NB4 (cell line): ENCODE measurements around the gene INPP5A.

Experiments used
- DNase-seq: peaks from one replicate; pipeline ENCODE4 v3.0.0; 2010; ENCODE audit warnings: low read depth
- H3K4me3 ChIP-seq: one replicate; pipeline ENCODE4 v1.5.1; 2011; ENCODE audit warnings: mild to moderate bottlenecking, low read depth, low read length, moderate library complexity
- MYC ChIP-seq: IDR thresholded peaks from 2 replicates; pipeline ENCODE4 v1.6.1; 2011; ENCODE audit warnings: low read depth, low read length
- POLR2A ChIP-seq: IDR thresholded peaks from 2 replicates; pipeline ENCODE4 v1.6.1; 2011; ENCODE audit warnings: mild to moderate bottlenecking; ENCODE audit not compliant: insufficient read length; ENCODE audit errors: extremely low read depth
- TF ChIP-seq, protein P1 (sequence below): IDR thresholded peaks from one replicate; pipeline ENCODE4 v1.5.1; 2012; ENCODE audit warnings: low read depth, low read length
- TF ChIP-seq, protein P2 (sequence below): IDR thresholded peaks from 2 replicates; pipeline ENCODE4 v1.6.1; 2011; ENCODE audit warnings: low read depth, low read length

Gene INPP5A

DNA sequence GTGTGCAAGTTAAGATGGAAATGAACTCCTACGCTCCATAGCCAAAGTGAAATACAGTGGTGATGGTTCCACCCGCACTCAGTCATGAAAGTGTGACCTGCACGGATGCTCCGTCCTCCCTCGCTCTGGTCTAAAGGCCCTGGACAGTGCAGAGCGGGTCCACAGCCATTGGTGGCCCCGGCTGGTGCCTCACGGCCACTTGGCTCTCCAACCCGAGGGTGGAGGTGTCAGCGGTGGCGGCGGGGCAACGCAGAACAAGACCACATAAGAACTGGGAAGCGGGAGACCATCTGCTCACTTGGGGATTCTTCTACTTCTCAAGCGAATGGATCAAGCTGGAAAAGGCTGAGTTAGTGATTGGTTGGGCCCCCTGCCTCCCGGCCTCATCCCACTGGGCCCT is 187.6 kb downstream of the INPP5A start:
- no peak overlapping the region for H3K4me3 ChIP-seq
- TF ChIP-seq POLR2A (no peak), MYC (no peak)
- TF ChIP-seq, protein P1, sequence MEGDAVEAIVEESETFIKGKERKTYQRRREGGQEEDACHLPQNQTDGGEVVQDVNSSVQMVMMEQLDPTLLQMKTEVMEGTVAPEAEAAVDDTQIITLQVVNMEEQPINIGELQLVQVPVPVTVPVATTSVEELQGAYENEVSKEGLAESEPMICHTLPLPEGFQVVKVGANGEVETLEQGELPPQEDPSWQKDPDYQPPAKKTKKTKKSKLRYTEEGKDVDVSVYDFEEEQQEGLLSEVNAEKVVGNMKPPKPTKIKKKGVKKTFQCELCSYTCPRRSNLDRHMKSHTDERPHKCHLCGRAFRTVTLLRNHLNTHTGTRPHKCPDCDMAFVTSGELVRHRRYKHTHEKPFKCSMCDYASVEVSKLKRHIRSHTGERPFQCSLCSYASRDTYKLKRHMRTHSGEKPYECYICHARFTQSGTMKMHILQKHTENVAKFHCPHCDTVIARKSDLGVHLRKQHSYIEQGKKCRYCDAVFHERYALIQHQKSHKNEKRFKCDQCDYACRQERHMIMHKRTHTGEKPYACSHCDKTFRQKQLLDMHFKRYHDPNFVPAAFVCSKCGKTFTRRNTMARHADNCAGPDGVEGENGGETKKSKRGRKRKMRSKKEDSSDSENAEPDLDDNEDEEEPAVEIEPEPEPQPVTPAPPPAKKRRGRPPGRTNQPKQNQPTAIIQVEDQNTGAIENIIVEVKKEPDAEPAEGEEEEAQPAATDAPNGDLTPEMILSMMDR: no peak
- TF ChIP-seq, protein P2, sequence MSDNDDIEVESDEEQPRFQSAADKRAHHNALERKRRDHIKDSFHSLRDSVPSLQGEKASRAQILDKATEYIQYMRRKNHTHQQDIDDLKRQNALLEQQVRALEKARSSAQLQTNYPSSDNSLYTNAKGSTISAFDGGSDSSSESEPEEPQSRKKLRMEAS: no peak
- DNase-seq: no peak

DNA sequence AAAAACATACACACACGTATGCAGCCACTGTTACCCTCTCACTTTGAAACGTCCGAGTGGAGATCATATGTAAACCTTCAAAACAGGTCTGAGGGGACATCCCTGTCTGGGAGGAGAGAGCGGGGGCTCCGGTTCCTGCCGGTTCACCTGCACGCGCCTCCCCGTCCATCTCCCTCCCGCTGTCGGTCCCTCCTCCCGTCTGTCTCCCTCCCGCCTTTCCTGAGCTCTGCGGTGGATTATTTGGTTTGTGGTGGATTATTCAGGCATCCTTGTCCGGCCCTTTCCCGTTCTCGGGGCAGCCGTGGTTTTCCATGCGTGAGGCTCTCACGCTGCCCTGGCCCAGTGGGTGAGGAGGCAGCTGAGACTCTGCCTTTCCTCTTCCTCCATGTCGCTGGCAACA is 188.6 kb downstream of the INPP5A start:
- no peak overlapping the region for H3K4me3 ChIP-seq
- no peak for DNase-seq
- TF ChIP-seq POLR2A (no peak), MYC (no peak)
- TF ChIP-seq, protein P1: no peak
- TF ChIP-seq, protein P2: no peak

DNA sequence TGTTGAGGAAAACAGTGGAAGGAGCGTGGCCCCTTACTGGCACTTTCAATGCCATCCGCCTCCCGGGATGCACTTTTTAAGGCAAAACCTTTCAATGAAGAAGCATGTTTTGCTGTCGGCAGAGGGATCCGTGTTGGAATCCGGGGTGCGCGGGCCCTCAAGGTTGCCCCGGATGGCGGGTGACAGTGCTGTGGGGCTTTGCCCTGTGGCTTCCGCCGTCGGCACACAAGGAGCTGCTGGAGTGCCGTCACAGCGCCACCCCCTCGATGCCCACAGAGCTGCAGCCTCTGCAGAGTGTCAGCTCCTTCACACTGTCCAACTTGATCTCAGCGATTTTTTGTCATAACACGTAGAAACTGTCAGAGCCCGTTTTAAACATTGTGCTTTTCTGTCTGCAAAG is 189.4 kb downstream of the INPP5A start:
- TF ChIP-seq, protein P2: no peak
- TF ChIP-seq MYC: no peak
- no peak for TF ChIP-seq POLR2A
- TF ChIP-seq, protein P1: no peak
- DNase-seq: no peak

DNA sequence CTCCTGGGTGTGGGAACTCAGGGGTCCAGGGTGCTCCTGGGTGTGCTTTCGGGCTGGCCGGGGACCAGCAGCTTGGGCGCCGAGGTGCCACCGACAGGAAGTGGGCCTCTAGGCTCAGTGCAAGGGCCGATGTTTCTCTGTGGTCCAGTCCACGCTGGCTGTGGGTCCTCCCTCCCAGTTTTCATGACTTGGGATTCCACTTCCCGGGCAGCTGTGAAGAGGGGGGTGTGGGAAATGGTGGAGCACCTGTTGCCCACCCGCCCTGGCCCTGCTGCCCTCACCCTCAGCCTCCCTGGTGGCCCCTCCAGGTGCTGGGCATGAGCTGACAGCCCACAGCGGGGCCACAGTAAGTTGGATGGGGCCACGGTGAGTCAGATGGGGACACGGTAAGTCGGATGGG is 189.8 kb downstream of the INPP5A start:
- H3K4me3 ChIP-seq: no peak overlapping the region
- TF ChIP-seq MYC (no peak), POLR2A (no peak)
- TF ChIP-seq, protein P2: no peak
- TF ChIP-seq, protein P1: no peak
- DNase-seq: no peak

More for the DNA sequence above, 189.4 kb downstream of the INPP5A start:
- H3K4me3 ChIP-seq: no peak overlapping the region

DNA sequence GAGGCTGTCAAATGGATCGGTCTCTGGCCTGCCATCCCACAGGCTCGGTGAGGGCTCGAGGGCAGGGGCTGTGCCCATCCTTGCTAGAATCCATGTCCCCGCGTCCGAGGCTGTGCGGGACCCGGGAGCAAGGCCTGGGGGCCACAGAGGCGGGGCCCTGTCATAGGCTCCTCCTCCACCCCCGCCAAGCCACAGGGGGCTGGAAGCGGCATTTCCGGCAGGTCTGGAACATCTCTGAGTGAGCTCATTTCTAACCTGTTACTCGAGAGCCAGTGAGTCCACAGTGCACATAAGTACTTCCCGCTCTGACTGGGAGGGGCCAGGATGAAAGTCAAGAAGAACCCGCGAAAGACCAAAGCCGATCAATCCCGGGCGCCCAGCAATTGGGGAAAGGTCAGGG is 190.7 kb downstream of the INPP5A start:
- no peak for DNase-seq
- TF ChIP-seq POLR2A (no peak), MYC (no peak)
- TF ChIP-seq, protein P1: no peak
- TF ChIP-seq, protein P2: no peak
- no peak overlapping the region for H3K4me3 ChIP-seq

DNA sequence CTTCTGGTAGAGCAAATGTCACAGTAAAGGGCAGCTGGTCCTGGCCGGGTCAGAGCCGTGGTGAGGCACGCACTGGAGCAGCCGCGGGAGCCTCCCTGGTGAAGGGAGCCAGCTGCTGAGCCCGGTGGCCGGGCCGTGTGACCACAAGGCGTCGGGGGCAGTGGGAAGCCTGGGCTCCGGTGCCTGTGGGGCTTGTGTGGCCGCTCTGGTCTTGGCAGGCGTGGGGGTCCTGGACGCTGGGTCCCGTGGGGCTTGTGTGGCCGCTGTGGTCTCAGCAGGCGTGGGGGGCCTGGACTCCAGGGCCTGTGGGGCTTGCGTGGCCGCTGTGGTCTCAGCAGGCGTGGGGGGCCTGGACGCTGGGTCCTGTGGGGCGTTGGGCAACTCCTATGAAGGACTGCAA is 191.2 kb downstream of the INPP5A start:
- TF ChIP-seq, protein P2: no peak
- TF ChIP-seq POLR2A (no peak), MYC (no peak)
- TF ChIP-seq, protein P1: no peak
- H3K4me3 ChIP-seq: no peak overlapping the region
- DNase-seq: peak; percentile 24
